HK-2 (cell line): ENCODE measurements around the gene TULP3.
"Not testable (repeated sequence)": the region's sequence is repeated elsewhere in the genome, so short reads cannot be mapped to it uniquely, and the experiment has no call there.

Experiments used
- DNase-seq: peaks from one replicate; pipeline ENCODE4 v3.0.0-alpha.2; 2018; ENCODE audit not compliant: unreplicated experiment

Gene TULP3, protein sequence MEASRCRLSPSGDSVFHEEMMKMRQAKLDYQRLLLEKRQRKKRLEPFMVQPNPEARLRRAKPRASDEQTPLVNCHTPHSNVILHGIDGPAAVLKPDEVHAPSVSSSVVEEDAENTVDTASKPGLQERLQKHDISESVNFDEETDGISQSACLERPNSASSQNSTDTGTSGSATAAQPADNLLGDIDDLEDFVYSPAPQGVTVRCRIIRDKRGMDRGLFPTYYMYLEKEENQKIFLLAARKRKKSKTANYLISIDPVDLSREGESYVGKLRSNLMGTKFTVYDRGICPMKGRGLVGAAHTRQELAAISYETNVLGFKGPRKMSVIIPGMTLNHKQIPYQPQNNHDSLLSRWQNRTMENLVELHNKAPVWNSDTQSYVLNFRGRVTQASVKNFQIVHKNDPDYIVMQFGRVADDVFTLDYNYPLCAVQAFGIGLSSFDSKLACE

DNA sequence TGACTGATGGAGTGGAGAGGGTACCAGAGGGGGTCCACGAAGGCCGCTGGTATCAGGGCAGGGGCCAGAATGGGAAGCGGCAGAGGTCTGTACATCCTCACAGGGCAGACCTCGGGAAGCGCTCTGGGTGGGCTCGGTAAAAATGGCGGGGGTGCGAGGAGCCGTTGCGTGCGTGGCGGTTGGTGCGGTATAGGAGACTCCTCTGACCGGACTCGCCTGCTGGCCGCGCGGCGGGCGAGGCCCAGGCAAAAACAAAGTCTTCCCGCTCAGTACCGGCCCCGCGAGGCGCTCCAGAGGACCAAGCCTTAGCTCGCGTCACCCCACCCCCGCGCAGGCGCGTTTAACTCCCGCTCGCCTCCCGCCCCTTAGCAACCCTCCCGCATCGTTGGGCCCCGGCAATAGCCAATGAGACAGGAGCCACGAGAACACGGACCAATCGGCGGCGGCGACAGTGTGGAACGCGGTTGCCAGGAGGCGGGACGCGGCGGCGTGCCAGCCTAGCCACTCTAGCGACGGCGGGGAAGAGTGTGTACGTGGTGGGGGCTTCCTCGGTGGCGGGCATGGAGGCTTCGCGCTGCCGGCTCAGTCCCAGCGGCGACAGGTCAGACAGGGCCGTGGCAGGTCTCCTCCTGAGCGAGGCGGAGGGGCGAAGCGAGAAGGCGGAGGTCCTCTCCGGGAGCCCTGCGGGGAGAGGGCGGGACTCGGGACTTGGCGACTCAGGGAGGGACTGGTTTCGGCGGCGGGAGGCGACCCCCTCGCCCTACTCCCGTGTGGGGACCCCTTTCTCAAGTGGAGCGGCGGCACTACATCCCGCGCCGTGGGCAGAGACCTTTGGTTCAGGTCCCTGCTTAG is at the start of gene TULP3:
Gene TULP3, plus strand, starts transcription at position 504 of the 852 bp plus-strand sequence. Its CDS starts 57 bp downstream, at position 561.
- DNase-seq, result peak; percentile 100

GRCh38 chr12:2841056-2841650 is 49.5 kb upstream of the TULP3 start:
- DNase-seq, result no peak

GRCh38 chr12:2842948-2843347 is 47.7 kb upstream of the TULP3 start:
- DNase-seq, result no peak

GRCh38 chr12:2844786-2845185 is 45.9 kb upstream of the TULP3 start:
- no peak for DNase-seq

GRCh38 chr12:2845280-2845679 is 45.4 kb upstream of the TULP3 start:
- no peak for DNase-seq

DNA sequence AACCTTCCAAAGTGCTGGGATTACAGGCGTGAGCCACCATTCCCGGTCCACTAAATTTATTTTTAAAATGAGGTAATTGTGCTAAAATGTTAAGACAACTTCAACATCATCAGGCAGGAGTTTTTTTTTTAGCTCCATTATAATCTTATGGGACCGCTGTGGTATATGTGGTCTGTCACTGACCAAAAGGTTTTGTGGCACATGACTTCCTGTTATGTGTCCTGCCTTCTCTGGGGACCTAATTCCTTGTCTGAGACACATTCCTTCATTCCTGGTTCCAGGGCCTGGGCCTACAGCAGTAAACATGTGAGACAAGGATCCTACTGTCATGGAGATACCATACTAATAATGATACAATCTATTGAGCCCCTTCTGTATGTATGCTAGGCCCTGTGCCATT is 38.8 kb upstream of the TULP3 start:
- no peak for DNase-seq

- no peak for DNase-seq
Measured at GRCh38 chr12:2853626-2854025, 37.1 kb upstream of the TULP3 start.

GRCh38 chr12:2854669-2855453 is 35.8 kb upstream of the TULP3 start:
- DNase-seq, result no peak

DNA sequence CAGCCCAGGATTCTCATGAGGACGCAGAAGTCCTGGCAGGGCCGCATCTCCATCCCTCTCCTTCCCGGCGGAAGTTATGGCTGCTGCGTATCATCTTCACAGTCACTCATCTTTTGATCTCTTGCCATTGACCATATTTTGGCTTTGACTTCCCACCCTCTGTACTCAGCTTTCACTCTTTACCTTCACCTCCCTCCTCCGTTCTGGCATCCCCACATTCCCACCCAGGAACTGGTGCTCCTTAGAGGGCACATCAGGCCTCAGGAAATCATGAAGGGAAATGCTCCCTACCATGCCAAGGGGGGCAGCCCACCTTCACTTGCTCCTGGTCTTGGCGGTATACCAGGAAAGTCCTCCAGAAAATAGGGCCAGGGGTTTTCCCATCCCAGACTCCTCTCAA is 35.1 kb upstream of the TULP3 start:
- DNase-seq, result no peak

DNA sequence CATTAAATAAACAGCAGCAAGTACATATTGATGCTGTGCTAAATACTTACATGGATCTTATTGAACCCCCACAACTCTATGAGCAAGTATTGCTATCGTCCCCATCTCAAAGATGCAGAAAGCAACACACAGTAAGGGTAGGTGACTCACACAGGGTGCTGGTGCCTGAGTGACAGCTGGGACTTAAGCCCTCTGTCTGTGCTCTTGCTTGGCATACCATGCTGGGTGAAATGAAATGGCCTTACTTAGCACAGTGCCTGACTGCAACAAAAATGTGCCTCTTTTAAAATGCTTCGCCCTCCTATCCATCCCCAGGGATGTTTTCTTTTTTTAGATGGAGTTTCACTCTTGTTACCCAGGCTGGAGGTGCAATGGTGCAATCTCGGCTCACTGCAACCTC is 34.6 kb upstream of the TULP3 start:
- DNase-seq, result no peak

GRCh38 chr12:2857021-2857431 is 33.7 kb upstream of the TULP3 start, which contains the start of gene TEX52:
Gene TEX52, minus strand, starts transcription at chr12:2857039. Its CDS starts 13 bp downstream, at chr12:2857026.
- peak; percentile 16 for DNase-seq

DNA sequence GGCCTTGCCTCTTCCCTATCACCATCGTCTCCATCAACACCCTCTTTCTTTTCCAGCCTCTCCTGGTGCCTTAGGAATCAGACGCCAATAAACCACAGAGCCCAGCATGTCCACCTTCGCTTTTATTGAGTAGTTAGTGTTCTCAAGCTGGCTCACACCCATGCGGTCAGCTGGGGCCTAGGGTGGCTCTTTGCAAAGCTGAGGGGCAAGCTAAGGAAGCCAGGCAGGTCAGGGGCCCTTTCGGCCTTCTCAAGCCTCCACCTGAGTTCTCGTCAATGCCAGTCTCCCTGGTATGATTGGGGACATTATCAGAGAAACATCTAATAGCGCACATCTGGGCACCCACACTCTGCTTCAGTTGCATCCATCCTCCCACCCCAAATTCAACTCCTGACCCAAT is 33.1 kb upstream of the TULP3 start:
- DNase-seq, result no peak

GRCh38 chr12:2858334-2858733 is 32.4 kb upstream of the TULP3 start:
- DNase-seq, result no peak

DNA sequence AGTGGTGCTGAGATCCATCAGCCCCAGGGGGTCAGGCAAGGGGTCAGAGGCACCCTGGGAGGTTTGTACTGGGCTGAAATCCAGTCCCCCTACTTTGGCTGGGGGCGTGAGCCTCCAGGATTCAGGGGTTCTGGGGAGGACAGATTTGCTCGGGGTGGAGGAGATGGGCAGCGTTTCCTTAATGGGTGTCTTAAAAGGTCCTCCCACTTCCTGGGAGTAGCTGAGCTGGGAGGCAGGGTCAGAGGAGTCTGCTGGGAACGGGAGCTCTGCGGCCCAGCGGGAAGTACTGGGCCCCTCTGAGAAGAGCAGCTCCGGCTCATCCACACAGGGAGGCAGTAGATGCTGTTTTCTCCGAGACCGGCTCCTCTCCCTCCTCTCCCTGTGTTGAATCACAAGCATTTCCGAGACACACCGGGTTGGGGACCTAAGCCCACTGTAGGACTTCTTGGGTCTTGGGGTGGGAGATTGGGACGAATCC is 31.7 kb upstream of the TULP3 start:
- DNase-seq, result no peak

DNA sequence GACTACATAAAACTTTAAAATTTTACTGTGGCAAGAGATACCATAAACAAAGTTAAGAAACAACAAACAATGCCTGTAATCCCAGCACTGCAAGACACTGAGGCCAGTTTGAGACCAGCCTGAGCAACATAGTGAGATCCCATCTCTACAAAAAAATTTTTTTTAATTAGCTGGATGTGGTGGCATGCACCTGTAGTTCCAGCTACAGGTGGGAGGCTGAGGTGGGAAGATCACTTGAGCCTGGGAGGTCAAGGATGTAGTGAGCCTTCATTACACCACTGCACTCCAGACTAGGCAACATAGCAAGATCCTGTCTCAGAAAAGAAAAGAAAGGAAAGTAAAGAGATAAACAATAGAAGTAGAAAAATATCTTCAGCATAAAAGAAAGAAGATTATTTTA is 30.5 kb upstream of the TULP3 start:
- DNase-seq, result no peak

DNA sequence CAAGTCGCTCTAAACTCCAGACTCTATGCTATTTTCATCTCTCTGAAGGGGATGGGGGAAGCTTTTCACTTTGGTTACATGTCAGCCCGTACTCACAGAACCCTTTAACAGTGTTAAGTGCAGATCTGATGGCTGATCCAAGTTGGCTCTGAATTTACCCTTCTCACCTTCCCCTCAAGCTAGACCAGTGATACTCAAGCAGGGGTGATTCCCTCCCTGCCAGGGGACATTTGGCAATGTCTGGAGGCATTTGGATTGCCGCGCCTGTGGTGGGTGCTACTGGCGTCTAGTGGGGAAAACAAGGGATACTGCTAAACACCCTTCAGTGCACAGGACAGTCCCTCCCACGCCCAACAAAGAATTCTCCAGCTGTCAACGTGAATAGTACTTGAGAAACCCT is 27.8 kb upstream of the TULP3 start:
- DNase-seq, result no peak

DNA sequence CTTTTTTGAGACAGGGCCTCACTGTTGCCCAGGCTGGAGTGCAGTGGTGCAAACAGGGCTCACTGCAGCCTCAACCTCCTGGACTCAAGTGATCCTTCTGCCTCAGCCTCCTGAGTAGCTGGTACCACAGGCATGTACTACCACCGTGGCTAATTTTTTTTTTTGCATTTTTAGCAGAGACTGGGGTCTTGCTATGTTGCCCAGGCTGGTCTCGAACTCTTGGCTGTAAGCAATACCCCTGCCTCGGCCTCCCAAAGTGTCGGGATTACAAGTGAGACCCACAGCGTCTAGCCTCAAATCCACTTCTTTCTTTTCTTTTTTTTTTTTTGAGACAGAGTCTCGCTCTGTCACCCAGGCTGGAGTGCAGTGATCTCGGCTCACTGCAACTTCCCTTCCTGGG is 27.3 kb upstream of the TULP3 start:
- DNase-seq, result not testable (repeated sequence)

DNA sequence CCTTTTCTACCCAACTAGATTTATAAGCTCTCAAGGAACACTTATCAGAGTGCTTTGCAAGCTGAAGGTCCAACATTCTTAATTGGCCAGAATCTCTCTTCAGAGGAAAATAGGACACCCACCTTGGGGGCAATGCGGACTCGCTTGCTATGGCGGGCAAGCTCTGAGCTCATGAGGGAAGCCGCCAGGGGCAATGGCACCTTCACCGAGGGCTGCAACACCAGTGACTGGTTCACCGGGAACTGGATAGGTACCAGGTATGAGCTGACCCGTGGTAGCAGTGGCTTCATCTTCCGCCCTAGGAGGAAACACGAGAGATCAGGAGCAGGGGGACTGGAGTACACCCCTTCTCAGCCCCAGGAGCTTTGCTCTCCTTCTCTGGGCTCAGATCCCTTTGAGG is 26.5 kb upstream of the TULP3 start:
- no peak for DNase-seq

- not testable (repeated sequence) for DNase-seq
Measured at GRCh38 chr12:2868986-2869632, 21.6 kb upstream of the TULP3 start.

GRCh38 chr12:2876431-2877046 is 14.2 kb upstream of the TULP3 start:
- no peak for DNase-seq
